K562 (cell line): ENCODE results near the gene INTS6.

ENCODE experiments used
- BRCA1 ChIP-seq, 2 experiments: fragments of 450-650 bp in 1 of 2; sonication (generic) in 1 of 2; formaldehyde crosslinking in 1 of 2; IDR thresholded peaks; 2 replicates each; pipeline versions ENCODE4 v1.5.0 to v1.6.1; 2017 to 2020; ENCODE audit warnings: mild to moderate bottlenecking in 1 of 2, missing genetic modification reagents in 1 of 2
- CEBPZ ChIP-seq: fragments of 150-350 bp; IDR thresholded peaks from 2 replicates; pipeline ENCODE4 v1.6.1; 2014; ENCODE audit warnings: low read depth, mild to moderate bottlenecking, low read length, borderline replicate concordance
- EHMT2 ChIP-seq: fragments of 450-650 bp; IDR thresholded peaks from 2 replicates; pipeline ENCODE4 v1.6.1; 2018; ENCODE audit warnings: antibody characterized with exemption
- ETV6 ChIP-seq, 3 experiments: fragments of 150-350 bp in 1 of 3; sonication (generic) in 1 of 3; formaldehyde crosslinking in 1 of 3; IDR thresholded peaks; 2 replicates each; pipeline versions ENCODE4 v1.6.1 to v1.8.0; 2014 to 2022; ENCODE audit warnings: borderline replicate concordance in 2 of 3, low read depth in 2 of 3, antibody characterized with exemption in 1 of 3, low read length in 1 of 3, mild to moderate bottlenecking in 1 of 3, missing genetic modification reagents in 1 of 3
- GTF3C2 ChIP-seq: IDR thresholded peaks from 3 replicates; pipeline ENCODE4 v1.6.1; 2011; ENCODE audit warnings: borderline replicate concordance, mild to moderate bottlenecking, moderate library complexity; ENCODE audit not compliant: insufficient read length; ENCODE audit errors: extremely low read depth
- HIVEP1 ChIP-seq: fragments of 250-450 bp; sonication (Bioruptor Pico); IDR thresholded peaks from 2 replicates; pipeline ENCODE4 v1.4.0; 2020; ENCODE audit warnings: mild to moderate bottlenecking
- POLR2A ChIP-seq: fragments of 450-650 bp; conservative IDR thresholded peaks from 2 replicates; pipeline ENCODE4 v1.6.1; 2016
- RCOR1 ChIP-seq, 2 experiments: IDR thresholded peaks; 2 replicates each; pipeline ENCODE4 v1.6.1; 2012; ENCODE audit warnings: low read depth in 2 of 2, low read length in 2 of 2, borderline replicate concordance in 1 of 2, improper control_type of control experiment in 1 of 2
- SIN3B ChIP-seq: fragments of 450-650 bp; IDR thresholded peaks from 2 replicates; pipeline ENCODE4 v1.6.1; 2017; ENCODE audit warnings: low read depth, mild to moderate bottlenecking, moderate library complexity
- ZNF41 ChIP-seq: fragments of 250-450 bp; sonication (Bioruptor Pico); conservative IDR thresholded peaks from 2 replicates; pipeline ENCODE4 v1.4.0; 2020; ENCODE audit warnings: mild to moderate bottlenecking
- TF ChIP-seq, protein P1 (sequence below), 3 experiments: IDR thresholded peaks in 2 of 3; conservative IDR thresholded peaks in 1 of 3; 2 replicates each; pipeline ENCODE4 v1.5.1; 2011 to 2012; ENCODE audit warnings: low read length in 3 of 3, mild to moderate bottlenecking in 3 of 3, control low read depth in 2 of 3, improper control_type of control experiment in 1 of 3, inconsistent platforms in 1 of 3, low read depth in 1 of 3, mixed read lengths in 1 of 3, moderate library complexity in 1 of 3; ENCODE audit not compliant: insufficient read depth in 2 of 3

GRCh38 chr13:51478418-51479198, 25.8 kb upstream of the INTS6 start:
- TF ChIP-seq CEBPZ (no peak), SIN3B (no peak), HIVEP1 (CRISPR knock-in tag) (no peak), GTF3C2 (no peak), EHMT2 (no peak), POLR2A (no peak), BRCA1 (IDR thresholded peaks at IDR 0.05) (no peak), BRCA1 (CRISPR knock-in tag; IDR thresholded peaks at IDR 0.05) (no peak), ETV6 (IDR thresholded peaks at IDR 0.05; ENCODE audit: borderline replicate concordance in 1 of 2, low read depth in 2 of 2, low read length in 1 of 2) (no peak), ETV6 (CRISPR knock-in tag; IDR thresholded peaks at IDR 0.05; ENCODE audit: borderline replicate concordance) (no peak), RCOR1 (IDR thresholded peaks at IDR 0.05; ENCODE audit: borderline replicate concordance in 1 of 2, low read depth in 2 of 2, low read length in 2 of 2) (no peak), ZNF41 (CRISPR knock-in tag) (no peak)
- TF ChIP-seq, protein P1, sequence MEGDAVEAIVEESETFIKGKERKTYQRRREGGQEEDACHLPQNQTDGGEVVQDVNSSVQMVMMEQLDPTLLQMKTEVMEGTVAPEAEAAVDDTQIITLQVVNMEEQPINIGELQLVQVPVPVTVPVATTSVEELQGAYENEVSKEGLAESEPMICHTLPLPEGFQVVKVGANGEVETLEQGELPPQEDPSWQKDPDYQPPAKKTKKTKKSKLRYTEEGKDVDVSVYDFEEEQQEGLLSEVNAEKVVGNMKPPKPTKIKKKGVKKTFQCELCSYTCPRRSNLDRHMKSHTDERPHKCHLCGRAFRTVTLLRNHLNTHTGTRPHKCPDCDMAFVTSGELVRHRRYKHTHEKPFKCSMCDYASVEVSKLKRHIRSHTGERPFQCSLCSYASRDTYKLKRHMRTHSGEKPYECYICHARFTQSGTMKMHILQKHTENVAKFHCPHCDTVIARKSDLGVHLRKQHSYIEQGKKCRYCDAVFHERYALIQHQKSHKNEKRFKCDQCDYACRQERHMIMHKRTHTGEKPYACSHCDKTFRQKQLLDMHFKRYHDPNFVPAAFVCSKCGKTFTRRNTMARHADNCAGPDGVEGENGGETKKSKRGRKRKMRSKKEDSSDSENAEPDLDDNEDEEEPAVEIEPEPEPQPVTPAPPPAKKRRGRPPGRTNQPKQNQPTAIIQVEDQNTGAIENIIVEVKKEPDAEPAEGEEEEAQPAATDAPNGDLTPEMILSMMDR (IDR thresholded peaks at IDR 0.05 in 2 of 3, conservative IDR thresholded peaks at IDR 0.05 in 1 of 3; ENCODE audit: insufficient read depth in 2 of 3, low read depth in 1 of 3, low read length in 3 of 3): no peak
